ENCODE results near the gene CTU2. TPM values are rescaled to one million over a fixed set of nuclear protein-coding genes. Genes with fewer than 3 reads are reported as not detected.

The CTU2 gene
- total and polyA plus RNA-seq, 2 of the 4 experiments (the other 2 are of a cell fraction): 12.9 to 18.4 TPM

DNA sequence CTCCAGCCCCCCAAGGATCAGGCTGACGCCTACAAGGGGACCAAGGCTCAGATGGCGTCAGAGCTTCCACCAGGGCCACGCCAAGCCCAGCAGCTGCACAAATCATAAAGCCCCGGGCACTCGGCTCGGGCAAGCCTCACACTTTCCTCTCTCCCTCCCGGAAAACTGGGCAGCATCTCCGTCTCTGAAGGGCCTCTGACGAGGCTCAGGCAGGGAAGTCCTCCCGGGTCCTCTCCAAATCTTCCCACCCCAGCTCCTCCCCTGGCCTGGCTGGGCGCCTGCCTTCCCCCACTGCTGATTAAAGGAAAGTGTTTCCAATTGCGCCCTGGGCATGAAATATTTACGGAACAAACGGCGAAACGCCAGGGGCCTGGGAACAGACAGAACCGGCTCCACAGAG is 40.2 kb downstream of the CTU2 start:
- H3K79me1 ChIP-seq (ENCODE audit: low read depth in 1 of 2, low read length in 2 of 2): peaks cover 14 to 70% of the 10 kb centered on the region in 2 experiments
- H3K18ac ChIP-seq (ENCODE audit: low read depth, low read length): no peak overlapping the region
- H3K23ac ChIP-seq (ENCODE audit: low read depth, low read length): no peak overlapping the region
- POLR2A ChIA-PET (ENCODE audit: unreplicated experiment): no interaction called here
- no peak overlapping the region for H3K4me3 ChIP-seq (ENCODE audit: insufficient read depth, low read depth, low read length)
- H4K91ac ChIP-seq (ENCODE audit: insufficient read depth, low read depth, low read length): no peak overlapping the region
- peaks cover 74% of the 10 kb centered on the region for H4K20me1 ChIP-seq (ENCODE audit: insufficient read depth, low read length)
- no peak overlapping the region for H2AK9ac ChIP-seq (replicated peaks; ENCODE audit: low read depth, low read length, poor library complexity)
- intact Hi-C loops (cut with micrococcal nuclease): no loop called here
- H3K9ac ChIP-seq (ENCODE audit: low read depth, low read length): no peak overlapping the region
- H3K27ac ChIP-seq (ENCODE audit: insufficient read depth, low read length): no peak overlapping the region
- CTCF ChIA-PET: interaction anchor here (1.1 kb wide), 1 partner anchor 9 kb away, joined by 3 read pairs; no protein-coding TSS in a partner anchor
- H2BK15ac ChIP-seq (ENCODE audit: low read depth, low read length): no peak overlapping the region
- no peak overlapping the region for H4K8ac ChIP-seq (ENCODE audit: low read depth in 2 of 2, low read length in 2 of 2)
- no peak overlapping the region for H4K5ac ChIP-seq (ENCODE audit: low read depth, low read length)
- no peaks in the 10 kb centered on the region for H3K4me1 ChIP-seq (ENCODE audit: control insufficient read depth, insufficient read depth, low read length)
- no peak overlapping the region for H2AK5ac ChIP-seq (ENCODE audit: low read depth, low read length)
- H2BK20ac ChIP-seq (ENCODE audit: low read depth, low read length): no peak overlapping the region
- H3K36me3 ChIP-seq (ENCODE audit: control insufficient read depth, insufficient read depth, low read length): peaks cover 9% of the 10 kb centered on the region; the same call in 1 of the 2 replicates
- no peaks in the 10 kb centered on the region for H3K9me3 ChIP-seq (ENCODE audit: control insufficient read depth, insufficient read depth, low read length)
- WGBS, 2 experiments (ENCODE audit: extremely low coverage in 2 of 2, insufficient read length in 1 of 2): 69% methylated on average over 9 of the region's 17 CpGs; no CpG with 5 or more reads in 1 of the 2 experiments
- H3K56ac ChIP-seq (ENCODE audit: extremely low read depth, insufficient read depth, low read length): no peak overlapping the region
- no peak overlapping the region for H2BK5ac ChIP-seq (ENCODE audit: low read depth, low read length, poor library complexity, severe bottlenecking)
- ATAC-seq (ENCODE audit: low read depth): no peak
- no peak overlapping the region for H3K14ac ChIP-seq (replicated peaks; ENCODE audit: low read depth, low read length)
- no peaks in the 10 kb centered on the region for H3K27me3 ChIP-seq (ENCODE audit: control insufficient read depth, insufficient read depth, low read length)
- BruUV-seq (replicated peaks): no TSS peak
- DNase-seq: no peak
- in situ Hi-C loops (cut with MboI; ENCODE audit: low sequenced_read_pairs): loop anchor here (5.0 to 10.0 kb wide), 2 partner anchors 36 to 418 kb away; no protein-coding TSS in a partner anchor
- H2AFZ ChIP-seq (replicated peaks; ENCODE audit: low read length, poor library complexity): no peak overlapping the region
- dilution Hi-C loops (cut with HindIII; ENCODE audit: low sequenced_read_pairs, unreplicated experiment): no loop called here
- TF ChIP-seq MAZ (IDR thresholded peaks at IDR 0.05; ENCODE audit: borderline replicate concordance, low read depth, low read length) (no peak), NFE2L2 (IDR thresholded peaks at IDR 0.05; ENCODE audit: low read depth, low read length) (no peak)
- TF ChIP-seq, protein P1, sequence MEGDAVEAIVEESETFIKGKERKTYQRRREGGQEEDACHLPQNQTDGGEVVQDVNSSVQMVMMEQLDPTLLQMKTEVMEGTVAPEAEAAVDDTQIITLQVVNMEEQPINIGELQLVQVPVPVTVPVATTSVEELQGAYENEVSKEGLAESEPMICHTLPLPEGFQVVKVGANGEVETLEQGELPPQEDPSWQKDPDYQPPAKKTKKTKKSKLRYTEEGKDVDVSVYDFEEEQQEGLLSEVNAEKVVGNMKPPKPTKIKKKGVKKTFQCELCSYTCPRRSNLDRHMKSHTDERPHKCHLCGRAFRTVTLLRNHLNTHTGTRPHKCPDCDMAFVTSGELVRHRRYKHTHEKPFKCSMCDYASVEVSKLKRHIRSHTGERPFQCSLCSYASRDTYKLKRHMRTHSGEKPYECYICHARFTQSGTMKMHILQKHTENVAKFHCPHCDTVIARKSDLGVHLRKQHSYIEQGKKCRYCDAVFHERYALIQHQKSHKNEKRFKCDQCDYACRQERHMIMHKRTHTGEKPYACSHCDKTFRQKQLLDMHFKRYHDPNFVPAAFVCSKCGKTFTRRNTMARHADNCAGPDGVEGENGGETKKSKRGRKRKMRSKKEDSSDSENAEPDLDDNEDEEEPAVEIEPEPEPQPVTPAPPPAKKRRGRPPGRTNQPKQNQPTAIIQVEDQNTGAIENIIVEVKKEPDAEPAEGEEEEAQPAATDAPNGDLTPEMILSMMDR (conservative IDR thresholded peaks at IDR 0.05; ENCODE audit: low read depth, low read length): no peak
- TF ChIP-seq, protein P2, sequence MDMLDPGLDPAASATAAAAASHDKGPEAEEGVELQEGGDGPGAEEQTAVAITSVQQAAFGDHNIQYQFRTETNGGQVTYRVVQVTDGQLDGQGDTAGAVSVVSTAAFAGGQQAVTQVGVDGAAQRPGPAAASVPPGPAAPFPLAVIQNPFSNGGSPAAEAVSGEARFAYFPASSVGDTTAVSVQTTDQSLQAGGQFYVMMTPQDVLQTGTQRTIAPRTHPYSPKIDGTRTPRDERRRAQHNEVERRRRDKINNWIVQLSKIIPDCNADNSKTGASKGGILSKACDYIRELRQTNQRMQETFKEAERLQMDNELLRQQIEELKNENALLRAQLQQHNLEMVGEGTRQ (IDR thresholded peaks at IDR 0.05; ENCODE audit: low read depth, low read length): no peak
- H3K9me1 ChIP-seq (ENCODE audit: insufficient read depth, low read length): no peaks in the 10 kb centered on the region; the same call in 1 of the 2 replicates
- H2BK120ac ChIP-seq (ENCODE audit: low read depth, low read length): no peak overlapping the region
- no peak overlapping the region for H3K4ac ChIP-seq (ENCODE audit: low read depth, low read length)
- H3K4me2 ChIP-seq (ENCODE audit: low read depth, low read length): no peak overlapping the region

All from IMR-90 (cell line).